Left ventricle myocardium inferior (tissue), 1 donor: ENCODE data around the gene CNOT3. TPM values are rescaled to one million over a fixed set of nuclear protein-coding genes. Genes with fewer than 3 reads are reported as not detected.
A peak's percentile ranks its signal among the peaks of the same experiment; 100 is the strongest.
"Not testable (repeated sequence)": the region's sequence is repeated elsewhere in the genome, so short reads cannot be mapped to it uniquely, and the experiment has no call there.

Experiments
- DNase-seq: peaks from one replicate; pipeline ENCODE4 v3.0.0-alpha.2; 2020
- H3K27ac ChIP-seq: fragments of 200-600 bp; replicated peaks from 2 replicates; pipeline ENCODE4 v1.8.0; 2021
- H3K27me3 ChIP-seq: fragments of 200-600 bp; 2 replicates; pipeline ENCODE4 v1.8.0; 2021; ENCODE audit warnings: low read depth
- H3K36me3 ChIP-seq: fragments of 200-600 bp; 2 replicates; pipeline ENCODE4 v1.8.0; 2021
- H3K4me1 ChIP-seq: fragments of 200-600 bp; 2 replicates; pipeline ENCODE4 v1.8.0; 2021
- H3K4me3 ChIP-seq: fragments of 200-600 bp; 2 replicates; pipeline ENCODE4 v1.8.0; 2021; ENCODE audit warnings: mild to moderate bottlenecking, moderate library complexity
- H3K9me3 ChIP-seq: fragments of 200-600 bp; replicated peaks from 2 replicates; pipeline ENCODE4 v1.8.0; 2021
- intact Hi-C: fragments of 100-400 bp; cut with micrococcal nuclease; formaldehyde crosslinking; loops from one replicate; pipeline ENCODE4 v1.11.0; 2022
- total RNA-seq: library from RNA; stranded (reverse); fragmentation: NEBNext Ultra II Directional; extraction: Animal tissue kit (Norgen Biotek cat#: 25700); gene quantifications from one replicate; pipeline ENCODE4 v1.2.1, GENCODE V29; 2021
- TF ChIP-seq, protein P1 (sequence below): fragments of 200-600 bp; IDR thresholded peaks from 2 replicates; pipeline ENCODE4 v1.8.0; 2021; ENCODE audit warnings: antibody characterized with exemption, mild to moderate bottlenecking, borderline replicate concordance
- donor health status: DM: no; HTN: yes; CAD: no; lungs with severe emphysema.

Gene CNOT3
- total RNA-seq, 1 donor from 2014 or later = 19.5 TPM

GRCh38 chr19:54179262-54179852 is 41.8 kb downstream of the CNOT3 start:
- Histone ChIP-seq H3K4me1 (no peaks in the 10 kb centered on the region), H3K9me3 (no peaks in the 10 kb centered on the region), H3K4me3 (no peak overlapping the region), H3K36me3 (peaks cover 27% of the 10 kb centered on the region), H3K27ac (no peak overlapping the region), H3K27me3 (no peaks in the 10 kb centered on the region)
- TF ChIP-seq, protein P1, sequence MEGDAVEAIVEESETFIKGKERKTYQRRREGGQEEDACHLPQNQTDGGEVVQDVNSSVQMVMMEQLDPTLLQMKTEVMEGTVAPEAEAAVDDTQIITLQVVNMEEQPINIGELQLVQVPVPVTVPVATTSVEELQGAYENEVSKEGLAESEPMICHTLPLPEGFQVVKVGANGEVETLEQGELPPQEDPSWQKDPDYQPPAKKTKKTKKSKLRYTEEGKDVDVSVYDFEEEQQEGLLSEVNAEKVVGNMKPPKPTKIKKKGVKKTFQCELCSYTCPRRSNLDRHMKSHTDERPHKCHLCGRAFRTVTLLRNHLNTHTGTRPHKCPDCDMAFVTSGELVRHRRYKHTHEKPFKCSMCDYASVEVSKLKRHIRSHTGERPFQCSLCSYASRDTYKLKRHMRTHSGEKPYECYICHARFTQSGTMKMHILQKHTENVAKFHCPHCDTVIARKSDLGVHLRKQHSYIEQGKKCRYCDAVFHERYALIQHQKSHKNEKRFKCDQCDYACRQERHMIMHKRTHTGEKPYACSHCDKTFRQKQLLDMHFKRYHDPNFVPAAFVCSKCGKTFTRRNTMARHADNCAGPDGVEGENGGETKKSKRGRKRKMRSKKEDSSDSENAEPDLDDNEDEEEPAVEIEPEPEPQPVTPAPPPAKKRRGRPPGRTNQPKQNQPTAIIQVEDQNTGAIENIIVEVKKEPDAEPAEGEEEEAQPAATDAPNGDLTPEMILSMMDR = no peak
- DNase-seq = no peak
- intact Hi-C loops = loop anchor here (10.0 kb wide), 1 partner anchor 55 kb away; no protein-coding TSS in a partner anchor

- Histone ChIP-seq H3K9me3 (no peaks in the 10 kb centered on the region), H3K36me3 (peaks cover 27% of the 10 kb centered on the region), H3K4me3 (no peak overlapping the region), H3K4me1 (no peaks in the 10 kb centered on the region), H3K27me3 (no peaks in the 10 kb centered on the region), H3K27ac (no peak overlapping the region)
- TF ChIP-seq, protein P1 = peak; percentile 14
- no peak for DNase-seq
- intact Hi-C loops = loop anchor here (10.0 kb wide), 1 partner anchor 55 kb away; no protein-coding TSS in a partner anchor
These were observed 42.4 kb downstream of the CNOT3 start for GRCh38 chr19:54179921-54180461.

DNA sequence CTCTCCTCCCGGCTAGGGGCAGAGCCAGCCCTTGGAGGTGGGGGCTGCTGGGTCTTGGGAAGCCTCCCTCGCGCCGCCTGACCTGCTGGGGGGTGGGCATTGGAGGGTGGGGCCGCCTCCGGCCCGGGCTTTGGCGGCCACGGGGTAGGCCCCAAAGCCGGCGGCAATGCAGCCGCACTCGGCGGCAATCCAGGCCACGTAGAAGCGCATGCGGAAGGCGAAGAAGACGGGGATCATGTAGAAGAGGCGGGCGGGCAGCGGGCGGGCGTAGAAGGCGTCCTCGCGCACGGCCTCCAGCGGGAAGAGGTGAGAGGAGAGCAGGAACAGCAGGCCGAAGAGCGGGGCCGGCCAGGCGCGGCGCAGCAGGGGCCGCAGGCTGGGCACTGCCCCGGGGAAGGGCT is 43.1 kb downstream of the CNOT3 start:
- no peak for DNase-seq
- intact Hi-C loops = no loop called here
- Histone ChIP-seq H3K27me3 (no peaks in the 10 kb centered on the region), H3K4me3 (no peak overlapping the region), H3K4me1 (no peaks in the 10 kb centered on the region), H3K9me3 (no peaks in the 10 kb centered on the region), H3K27ac (no peak overlapping the region), H3K36me3 (peaks cover 27% of the 10 kb centered on the region)
- TF ChIP-seq, protein P1 = no peak

DNA sequence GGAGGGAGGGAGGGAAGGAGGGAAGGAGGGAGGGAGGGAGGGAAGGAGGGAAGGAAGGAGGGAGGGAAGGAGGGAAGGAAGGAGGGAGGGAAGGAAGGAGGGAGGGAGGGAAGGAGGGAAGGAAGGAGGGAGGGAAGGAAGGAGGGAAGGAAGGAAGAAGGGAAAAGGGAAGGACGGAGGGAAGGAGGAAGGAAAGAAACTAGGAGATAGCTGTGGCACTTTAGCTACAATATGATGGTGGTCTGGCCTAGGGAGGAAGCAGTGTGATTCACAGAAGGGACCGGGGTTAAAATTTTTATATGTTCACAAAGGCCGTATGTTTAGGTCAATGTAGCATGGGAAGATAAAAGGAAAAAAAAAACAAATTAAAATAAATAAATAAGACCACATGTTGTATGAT is 44.3 kb downstream of the CNOT3 start:
- H3K27ac ChIP-seq, H3K4me1 ChIP-seq, intact Hi-C loops, DNase-seq, H3K4me3 ChIP-seq, H3K27me3 ChIP-seq, H3K9me3 ChIP-seq: not testable (repeated sequence)
- H3K36me3 ChIP-seq = peaks cover 27% of the 10 kb centered on the region

DNA sequence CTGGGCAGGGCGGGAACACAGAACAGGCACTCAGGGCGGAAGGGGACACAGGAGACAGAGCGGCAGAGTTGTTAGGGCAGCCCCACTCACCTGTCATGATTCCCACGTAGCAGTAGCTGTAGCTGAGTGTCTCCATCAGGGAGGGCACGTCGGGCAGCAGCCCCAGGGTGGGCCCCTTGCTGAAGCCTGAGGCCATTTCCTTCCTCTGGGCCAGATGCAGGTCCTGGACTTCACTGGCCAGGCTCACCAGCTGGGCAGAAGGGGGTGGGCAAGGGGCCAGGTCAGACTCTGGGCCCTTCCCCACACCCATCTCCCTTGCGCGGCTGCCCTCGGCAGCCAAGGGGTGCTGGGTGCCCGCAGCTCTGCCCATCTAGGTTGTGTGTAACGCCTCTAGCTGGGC is 45.9 kb downstream of the CNOT3 start:
- no peak for DNase-seq
- H3K27me3 ChIP-seq = no peaks in the 10 kb centered on the region
- H3K9me3 ChIP-seq = no peaks in the 10 kb centered on the region
- H3K4me1 ChIP-seq = peaks cover 5% of the 10 kb centered on the region
- H3K27ac ChIP-seq = no peak overlapping the region
- H3K4me3 ChIP-seq = no peak overlapping the region
- intact Hi-C loops = no loop called here
- peaks cover 27% of the 10 kb centered on the region for H3K36me3 ChIP-seq
- TF ChIP-seq, protein P1 = no peak

- Histone ChIP-seq H3K4me1 (peaks cover 22% of the 10 kb centered on the region), H3K27ac (no peak overlapping the region), H3K27me3 (no peaks in the 10 kb centered on the region), H3K36me3 (peaks cover 10% of the 10 kb centered on the region), H3K9me3 (no peaks in the 10 kb centered on the region), H3K4me3 (no peak overlapping the region)
- intact Hi-C loops = no loop called here
- no peak for DNase-seq
- TF ChIP-seq, protein P1 = no peak
These were observed 48.8 kb downstream of the CNOT3 start for GRCh38 chr19:54186351-54186750.
